SHP77 treated with DMSO at 0.1 percent for 48 hours (cell line): ENCODE data around the gene MTG2.

Experiments
- DNase-seq: peaks from one replicate; lab custom pipeline; 2025; lab: John Stamatoyannopoulos, UW

MTG2 gene

DNA sequence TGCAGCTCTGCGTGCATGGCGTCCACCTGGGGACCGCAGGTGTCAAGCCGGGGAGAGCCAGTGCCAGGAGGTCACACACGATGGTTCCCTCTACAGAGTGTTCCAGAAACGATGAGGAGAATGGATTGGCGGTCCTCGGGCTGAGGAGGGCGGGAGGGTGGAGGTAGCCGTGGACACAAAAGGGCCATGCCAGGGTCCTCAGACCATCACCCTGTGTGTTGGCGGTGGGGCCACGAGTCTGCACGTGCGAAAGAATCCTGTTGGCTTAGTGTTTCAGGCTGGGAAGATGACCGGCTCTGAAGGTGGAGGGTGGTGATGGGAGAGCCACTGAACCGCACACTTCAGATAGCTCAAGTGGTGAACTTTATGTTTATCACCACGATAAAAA lies 23.6 kb downstream of the MTG2 start:
- no peak for DNase-seq

DNA sequence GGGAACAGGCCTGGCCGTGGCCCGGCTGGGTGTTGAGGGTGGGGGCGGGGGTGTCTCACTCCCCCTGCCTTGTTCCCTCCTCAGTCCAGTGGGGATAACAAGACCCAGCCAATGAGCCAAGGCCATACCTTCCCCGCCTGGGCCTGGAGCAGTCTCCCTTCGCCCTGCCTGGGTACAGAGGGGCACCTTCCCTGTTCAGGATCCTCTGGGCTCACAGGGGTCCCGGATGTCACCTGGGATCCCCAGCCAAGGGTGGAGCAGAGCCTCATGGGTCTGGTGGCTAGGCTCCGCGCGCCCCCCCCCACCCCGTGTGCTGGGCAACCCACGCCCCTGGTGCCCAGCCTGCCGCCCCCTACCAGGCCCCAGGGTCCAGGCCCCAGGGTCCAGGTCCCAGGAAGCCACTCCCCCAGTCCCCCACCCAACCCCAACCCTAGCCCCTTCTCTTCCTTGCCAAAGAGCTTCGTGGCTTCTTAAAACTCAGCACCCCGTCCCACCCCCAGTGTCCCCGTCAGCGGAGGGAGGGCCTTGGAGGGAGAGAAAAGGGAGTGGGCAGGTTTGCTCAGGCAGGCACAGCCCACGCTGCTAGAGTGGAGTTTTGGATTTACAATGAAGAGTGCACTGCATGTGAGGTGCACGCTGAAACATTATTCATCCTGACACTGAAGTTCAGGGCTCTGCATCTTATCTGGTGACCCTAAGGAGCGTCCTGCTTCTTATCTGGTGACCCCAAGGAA lies 25.4 kb downstream of the MTG2 start:
- DNase-seq, result no peak

DNA sequence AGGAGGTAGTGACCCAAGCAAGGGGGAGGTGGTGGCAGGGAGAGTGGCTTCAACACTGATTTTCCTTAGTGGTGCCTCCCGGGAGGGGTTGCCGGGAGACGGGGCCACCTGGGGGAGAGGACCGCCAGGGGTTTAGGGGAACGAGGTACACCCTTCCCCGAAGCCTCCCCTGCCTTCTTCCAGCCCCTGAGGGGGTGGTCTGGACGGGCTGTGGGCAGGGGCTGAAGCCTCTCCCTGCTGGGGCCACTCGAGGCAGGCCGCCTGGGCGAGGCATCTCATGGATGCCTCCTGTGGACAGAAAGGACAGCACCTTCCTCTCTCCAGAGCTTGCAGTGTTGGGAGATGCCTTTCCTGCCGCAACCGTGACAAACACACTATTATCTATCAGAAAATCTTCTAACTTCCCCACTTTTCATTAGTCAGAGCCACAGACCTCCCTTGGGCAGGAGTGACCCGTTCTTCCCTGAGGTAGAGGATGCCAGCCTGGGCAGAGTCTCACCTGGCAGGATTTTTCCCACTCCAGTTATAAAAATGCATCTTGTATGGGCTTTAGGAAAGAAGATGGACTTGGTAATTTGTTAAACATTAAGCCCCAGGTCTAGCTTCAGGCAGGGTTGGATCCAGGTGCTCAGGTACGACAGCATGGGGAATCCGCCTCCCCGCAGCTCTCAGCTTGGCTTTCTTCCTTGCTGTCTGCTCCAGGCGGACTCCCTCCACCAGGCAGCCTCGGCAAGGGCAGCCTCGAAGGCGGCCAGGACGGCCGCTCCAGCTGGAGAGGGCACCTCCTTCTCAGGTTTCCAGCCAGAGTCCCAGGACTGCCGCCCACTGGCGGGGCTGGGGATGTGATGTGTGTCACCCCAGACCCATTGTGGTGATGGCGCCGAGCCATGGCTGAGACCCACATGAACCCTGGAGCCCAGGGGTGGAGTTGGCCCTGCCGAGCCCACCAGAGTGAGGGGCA lies 26.2 kb downstream of the MTG2 start:
- peak; percentile 46 for DNase-seq

DNA sequence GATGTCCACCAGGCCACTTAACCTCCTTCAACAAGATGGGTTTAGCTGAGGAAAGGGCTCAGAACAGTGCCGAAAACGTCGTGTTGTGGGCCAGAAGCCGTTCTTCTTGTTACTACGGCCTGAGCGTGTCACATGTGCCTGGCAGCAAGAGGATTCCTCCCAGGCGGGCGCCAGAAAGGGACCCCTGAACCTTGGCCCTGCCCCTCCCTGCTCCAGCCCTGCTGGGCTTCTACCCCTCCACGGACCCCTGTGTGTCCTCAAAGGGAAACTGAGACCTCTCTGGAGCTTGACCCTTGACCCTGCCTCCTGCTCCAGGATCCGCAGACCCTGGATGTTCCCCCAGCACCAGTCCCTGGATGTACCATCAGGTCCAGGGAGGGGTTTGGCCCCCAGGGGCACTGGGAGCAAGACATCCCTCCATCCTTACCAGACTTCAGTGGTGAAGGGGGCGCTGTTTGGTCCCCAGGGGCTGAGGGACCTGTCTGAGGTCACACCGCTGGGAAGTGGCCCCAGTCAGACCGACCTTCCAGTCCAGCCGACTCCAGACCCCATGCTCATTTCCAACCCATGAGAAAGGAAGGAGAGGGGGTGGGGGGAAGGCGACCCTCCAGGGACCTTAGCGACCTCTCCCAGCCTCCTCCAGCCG lies 27.1 kb downstream of the MTG2 start:
- no peak for DNase-seq

DNA sequence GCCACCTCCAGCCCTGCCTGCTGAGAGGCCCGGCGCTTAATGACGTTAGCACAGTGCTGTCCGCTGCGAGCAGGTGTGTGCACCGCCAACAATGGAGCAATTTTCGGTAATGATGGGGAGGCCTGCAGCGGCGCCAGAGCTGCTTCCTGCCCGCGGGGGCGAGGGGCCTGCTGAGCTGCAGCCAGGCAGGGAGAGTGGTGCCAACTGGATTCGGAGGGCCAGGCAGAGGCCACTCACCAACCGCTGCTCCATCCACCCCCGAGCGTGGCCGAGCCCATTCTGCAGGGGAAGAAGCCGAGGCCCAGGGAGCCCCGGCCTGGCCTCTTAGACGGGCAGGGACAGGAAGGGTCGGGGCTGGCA lies 27.6 kb downstream of the MTG2 start:
- DNase-seq, result peak; percentile 88

DNA sequence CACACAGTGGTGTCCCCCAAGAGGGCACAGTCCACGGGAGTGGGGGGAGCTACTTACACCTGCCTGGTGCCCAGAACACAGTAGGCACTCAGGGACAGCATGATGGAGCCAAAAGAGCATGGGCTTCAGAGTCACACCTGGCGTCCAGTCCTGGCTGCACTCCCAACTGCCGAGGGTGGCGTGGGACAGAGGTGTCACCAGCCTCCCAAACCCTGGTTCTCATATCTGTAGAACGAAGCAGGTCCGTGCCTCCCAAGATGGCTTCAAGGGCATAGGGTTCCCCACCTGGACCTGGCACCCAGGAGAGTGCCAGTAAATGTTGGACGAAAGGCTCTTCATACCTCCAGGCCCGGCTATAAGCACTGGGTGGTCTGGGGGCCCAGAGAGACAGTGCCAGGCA lies 28.4 kb downstream of the MTG2 start:
- no peak for DNase-seq

DNA sequence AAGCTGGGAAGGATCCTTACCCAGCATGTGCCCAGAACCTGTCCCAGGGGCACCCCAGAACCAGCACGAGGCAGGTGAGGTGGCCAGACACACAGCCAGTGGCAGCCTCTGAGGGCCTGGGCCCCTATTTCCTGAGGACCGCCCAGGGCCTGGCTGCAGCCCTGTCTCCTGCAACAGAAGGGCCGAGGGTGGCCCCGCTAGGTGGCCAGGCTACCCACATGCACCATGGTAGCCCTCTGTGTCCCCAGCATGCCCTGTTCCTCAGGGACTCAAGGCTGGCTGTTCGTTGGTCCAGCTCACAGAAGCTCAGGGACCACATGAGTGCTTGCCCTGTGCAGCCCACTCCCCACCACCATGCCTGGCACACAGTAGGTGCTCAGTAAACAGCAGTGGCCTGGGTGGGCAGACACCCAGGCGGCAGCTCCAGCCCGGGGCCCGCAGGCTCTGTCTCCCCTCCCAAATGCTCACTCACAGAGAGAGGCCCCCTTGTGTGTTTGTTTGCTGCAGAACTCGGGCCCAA lies 29.0 kb downstream of the MTG2 start:
- no peak for DNase-seq

DNA sequence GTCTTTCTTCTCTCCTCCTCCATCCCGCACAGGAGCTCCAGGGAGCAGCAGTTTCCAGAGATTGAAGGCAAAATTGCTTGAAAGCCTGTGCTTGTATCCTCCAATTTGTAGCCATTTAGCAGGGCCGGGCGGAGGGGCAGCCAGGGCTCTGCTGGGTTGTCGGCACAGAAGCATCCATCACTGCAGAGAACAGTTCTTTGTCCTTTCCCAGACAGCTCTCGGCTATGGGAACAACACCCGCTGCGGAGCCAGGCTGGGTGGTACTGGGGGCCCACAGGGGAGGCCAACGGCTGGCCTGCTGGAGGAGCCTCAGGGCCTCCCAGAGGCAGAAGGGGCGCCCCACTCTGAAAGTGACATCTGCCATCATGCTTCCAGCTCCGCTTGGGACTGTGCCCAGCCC lies 29.5 kb downstream of the MTG2 start:
- DNase-seq, result no peak

DNA sequence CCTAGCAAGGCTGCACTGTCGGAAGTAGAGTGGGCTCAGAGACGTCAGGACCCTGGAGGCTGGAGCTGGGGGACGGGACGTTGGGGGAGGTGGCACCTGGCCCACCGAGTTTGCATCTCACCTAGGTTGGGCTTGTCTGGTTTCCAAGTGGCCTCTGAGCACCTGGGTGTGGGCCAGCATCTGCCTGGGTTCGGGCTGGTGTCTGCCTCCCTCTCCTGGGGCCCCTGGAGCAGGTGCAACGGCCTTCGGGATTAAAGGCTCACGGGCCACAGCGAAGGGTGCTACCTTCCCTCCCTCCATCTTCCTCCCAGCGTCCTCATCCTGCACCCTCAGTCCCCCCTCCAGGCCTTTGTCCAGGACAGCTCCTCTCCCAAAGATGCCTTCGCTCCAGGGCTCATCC lies 31.2 kb downstream of the MTG2 start:
- peak; percentile 21 for DNase-seq

DNA sequence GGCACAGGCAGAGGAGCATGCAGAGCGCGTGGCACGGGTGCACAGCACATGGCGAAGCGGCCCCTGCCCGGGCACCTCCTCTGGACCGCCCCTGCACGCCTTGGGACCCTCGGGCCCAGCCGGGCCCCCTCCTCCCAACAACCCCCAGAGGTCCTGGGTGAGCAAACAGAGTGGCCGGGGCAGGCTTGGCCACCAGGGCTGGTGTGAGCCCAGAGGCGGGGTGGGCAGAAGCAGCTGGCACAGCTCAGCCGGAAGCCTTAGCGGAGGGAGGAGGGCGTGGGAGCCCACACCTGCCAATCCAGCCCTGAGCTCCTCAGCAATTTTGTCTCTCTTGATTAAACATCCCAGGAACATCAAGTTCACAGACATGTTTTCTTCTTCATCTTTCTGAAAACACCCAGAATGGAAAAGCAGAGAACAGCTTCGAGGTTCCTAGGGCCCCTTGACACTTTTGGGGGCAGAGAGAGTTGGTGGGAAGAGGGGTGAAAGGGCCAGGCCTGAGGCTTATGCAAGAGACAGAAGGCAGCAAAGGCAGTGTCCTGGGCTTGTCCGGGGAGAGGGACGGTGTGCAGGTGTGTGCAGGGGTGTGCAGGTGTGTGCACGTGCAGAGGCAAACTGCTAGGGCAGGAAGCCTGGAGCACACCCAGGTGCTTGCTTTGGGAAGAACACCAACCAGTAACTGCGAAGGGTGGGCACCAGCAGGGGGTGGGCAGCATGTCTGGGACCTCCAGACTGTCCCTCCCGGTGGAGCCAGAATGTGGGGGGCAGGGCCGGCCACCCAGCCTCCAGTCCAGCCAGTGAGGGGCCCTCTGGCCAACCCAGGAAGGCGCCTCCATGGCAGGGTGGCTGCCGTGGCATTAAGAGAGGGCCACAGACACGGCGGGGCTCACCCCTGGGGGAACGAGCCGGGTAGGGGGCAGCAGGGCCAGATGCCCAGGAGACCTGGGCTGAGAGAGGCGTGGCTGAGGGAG lies 32.5 kb downstream of the MTG2 start:
- no peak for DNase-seq

DNA sequence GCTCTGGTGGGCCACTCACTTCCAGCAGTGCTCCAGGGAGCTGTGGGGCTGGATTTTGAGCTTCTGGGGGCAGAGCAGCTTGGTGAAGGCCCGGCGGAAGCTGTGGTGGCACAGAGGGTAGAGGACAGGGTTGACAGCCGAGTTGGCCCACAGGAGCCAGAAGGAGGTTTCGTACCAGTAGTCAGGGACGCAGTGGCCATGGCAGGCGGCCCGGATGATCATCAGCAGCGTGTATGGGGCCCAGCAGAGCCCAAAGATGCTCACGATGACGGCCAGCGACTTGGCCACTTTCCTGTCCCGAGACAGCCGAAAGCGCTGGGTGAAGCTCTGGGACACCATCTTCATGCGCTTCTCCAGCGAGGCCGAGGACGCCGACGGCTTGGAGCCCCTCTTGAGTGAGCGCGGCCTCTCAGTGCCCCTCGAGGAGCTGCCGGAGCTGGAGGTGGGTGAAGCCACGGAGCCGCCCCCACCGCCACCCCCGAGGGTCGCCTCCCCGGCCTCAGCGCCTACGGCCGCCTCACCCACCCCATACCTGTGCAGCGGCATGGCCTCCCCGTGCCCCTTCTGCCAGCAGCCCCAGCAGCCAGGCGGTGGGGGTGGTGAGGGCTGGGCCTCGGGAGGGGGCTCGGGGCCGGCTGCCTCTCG lies 33.3 kb downstream of the MTG2 start:
- no peak for DNase-seq

DNA sequence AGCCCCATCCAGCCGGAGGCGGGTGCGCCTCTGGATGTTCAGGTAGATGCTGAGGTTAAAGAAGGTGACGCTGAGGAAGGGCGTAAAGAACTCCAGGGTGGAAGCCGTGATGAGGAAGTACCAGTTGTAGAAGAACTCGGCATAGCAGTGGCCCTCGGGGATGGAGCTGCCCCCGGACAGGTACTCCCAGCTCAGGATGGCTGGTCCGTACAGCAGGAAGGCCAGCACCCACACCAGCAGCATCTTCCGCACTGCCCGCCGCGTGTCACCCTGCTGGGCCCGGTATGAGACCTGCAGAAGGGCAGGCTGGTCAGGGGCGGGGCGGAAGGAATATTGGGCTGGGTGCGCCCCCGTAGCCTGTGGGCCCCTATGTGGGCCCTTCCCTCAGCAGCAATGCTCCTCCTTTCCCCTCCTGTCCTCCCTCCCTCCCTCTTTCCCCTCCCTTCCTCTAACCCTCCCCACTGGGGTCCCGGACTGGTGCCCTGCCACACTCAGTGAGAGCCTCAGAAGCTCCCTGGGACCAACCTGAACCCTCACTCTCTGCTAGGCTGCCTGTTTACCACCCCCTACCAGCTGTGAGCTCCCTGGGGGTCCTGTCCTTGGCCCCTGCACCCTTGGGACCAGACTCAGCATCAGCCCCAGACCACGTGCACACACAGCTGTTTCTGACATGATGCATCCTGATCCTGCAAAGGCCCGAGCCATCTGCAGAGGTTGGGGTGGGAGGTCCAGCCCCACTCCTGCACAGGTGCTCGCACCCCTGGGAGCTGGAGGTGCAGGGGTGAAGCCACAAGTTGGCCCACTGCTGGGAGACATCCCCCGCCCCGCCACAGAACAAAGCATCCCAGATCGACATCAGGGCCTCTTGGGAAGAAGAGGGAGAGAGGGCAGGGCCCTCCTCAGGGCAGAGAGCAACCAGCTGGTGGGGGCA lies 34.1 kb downstream of the MTG2 start:
- no peak for DNase-seq

DNA sequence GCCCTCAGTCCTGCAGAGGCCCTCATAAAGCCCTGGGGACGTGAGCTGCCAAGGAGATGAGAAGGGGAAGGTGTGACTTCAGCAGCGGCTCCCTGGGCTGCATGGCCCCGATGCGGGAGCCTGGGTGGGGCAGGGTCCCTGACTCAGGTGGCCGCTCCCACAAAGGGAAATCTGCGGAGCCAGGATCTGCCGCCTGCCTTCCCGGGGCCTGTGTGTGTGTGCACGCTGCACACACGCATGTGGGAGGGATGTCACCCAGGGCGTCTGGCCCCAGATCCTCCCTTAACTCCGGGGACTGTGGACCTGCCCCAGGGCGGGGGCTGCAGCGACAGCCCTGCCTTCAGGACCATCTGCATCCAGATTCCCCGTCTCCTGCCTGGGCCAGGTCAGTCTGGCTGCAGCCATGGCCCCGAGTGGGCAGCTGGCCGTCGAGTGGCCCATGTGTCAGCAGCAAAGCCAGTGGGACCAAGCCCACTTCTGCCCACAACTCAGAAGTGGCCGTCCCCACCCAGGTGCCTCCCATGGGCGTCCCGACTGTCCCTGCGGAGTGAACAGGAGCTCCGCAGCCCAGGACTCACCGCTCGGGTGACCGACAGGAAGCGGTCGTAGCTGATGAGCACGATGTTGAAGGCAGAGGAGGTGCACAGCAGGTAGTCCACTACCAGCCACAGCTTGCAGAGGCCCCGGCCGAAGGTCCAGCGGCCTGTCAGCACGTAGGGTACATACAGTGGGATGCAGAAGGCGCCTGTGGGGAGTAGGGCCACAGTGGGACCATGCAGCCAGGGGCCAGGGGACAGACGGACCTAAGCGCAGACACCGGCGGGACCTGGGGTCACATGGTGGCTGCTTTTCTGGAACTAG lies 35.3 kb downstream of the MTG2 start:
- DNase-seq, result no peak

DNA sequence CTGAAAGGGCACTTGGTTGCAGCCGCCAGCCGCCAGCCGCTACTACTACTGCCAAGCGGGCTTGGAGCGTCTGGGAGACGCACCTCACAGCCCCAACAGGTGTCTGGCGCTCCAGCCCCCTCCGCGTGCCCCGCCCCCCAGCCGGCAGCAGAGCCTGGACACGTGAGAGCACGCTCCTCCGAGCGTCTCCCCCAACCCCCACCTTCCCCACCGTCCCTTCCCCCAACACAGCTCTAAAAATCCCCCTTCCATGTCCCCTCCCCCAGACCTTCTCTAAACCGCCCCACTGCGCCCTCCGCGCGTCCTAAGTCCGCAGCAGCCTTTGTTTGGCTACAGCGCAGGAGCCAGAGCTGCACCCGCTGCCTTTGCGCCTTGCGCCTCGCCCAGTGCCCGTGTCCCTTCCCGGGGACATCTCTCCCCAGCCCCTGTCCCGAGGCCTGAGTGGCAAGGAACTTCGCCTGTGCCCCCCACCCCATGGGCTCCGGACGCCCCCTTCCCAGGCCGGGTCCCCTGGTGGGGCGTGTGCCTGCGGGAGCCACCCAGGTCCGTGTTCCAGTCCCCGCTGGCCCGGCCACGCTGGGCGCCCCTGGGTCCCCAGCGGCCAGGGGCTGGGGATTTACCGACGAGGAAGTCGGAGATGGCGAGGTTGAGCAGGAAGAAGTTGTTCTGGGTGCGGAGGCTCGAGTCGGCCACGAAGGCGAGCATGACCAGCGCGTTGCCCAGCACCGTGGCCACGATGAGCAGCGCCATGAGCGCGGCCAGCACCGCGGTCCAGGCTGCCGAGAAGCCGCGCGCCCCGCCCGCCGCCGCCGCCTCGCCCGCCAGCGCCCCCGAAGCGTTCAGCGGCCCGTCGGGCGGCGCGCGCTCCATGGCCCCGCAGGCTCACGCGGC lies 36.5 kb downstream of the MTG2 start:
- no peak for DNase-seq

DNA sequence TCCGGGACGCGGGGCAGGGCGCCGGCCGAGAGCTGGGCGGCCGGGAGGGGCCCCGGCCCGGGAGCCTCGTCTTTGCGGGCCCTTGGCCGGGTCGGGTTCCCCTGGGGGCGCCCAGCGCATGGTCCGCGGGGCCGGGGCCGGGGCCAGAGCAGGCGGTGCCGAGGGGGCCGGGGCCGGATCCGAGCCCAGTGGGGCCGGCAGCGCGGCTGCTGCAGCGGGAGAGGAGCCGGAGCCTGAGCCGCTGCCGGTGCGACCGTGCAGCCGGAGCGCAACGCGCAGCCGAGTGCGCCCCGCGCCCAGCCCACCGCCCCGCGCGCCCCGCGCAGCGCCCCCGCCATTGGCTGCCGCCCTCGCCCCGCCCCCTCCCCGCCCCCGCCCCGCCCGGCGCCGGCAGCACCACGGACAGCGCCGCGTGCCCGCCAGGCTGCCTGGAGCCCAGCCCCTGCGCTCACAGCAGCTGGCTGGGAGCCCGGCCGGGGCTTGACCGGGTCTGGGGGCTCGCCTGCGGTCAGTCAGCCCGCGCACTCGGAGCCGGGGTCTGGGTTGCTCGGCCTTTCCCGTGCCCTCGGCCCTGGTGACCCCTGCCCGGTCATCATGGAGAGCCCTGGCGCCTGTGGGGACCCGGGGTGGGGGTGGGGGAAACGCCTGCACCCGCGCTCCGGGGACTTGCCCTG lies 37.3 kb downstream of the MTG2 start, which contains the start of gene HRH3:
Gene HRH3 (minus strand): TSS at position 287 of the 674 bp plus-strand sequence. CDS start 308 bp downstream, outside the sequence.
- DNase-seq, result no peak

DNA sequence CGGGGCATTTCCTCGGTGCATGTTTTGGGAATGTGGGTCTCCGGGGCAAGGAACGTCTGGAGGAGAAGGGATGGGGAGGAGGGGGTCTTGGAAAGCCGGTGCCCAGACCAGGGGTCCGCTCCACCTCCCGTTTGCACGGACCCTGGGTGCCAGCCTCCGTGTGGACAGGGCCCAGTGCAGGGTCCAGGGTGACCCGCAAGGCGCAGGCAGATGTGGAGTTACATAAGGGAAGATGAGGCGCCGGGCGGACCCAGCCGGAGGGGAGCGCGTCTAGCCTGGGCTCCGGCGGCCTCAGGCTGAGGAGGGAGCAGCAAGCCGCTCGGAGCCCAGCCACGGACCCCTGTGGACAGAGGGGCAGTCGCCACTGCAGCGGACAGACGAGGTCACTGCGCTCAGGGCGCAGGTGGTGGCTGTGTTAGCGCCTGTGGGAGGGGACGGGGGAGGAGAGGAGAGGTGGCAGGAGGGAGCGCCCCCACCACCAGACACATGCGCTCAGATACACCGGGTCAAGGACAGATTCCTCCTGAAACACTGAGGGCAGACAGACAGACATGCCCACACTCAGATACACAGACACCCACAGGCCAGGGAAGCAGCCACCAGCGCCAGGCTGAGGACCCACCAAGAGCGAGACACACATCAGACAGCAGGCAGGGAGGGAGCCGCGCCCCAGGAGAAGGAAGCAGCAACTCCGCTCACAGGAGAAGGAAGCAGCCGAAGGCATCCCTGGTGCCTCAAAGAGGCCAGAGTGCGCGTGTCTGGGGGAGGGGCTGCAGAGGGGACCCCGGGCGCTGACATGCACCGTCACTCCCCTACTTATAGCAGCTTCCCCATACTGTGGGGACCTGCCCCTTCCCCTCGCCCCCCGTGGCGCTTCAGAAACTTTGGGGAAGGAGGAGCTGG lies 38.1 kb downstream of the MTG2 start:
- no peak for DNase-seq
